Ascending aorta (tissue), 2 donors: Measurements from ENCODE around the gene NDUFB10. TPM values are rescaled to one million over a fixed set of nuclear protein-coding genes. Genes with fewer than 3 reads are reported as not detected.
"Not testable (repeated sequence)": the region's sequence is repeated elsewhere in the genome, so short reads cannot be mapped to it uniquely, and the experiment has no call there.

ENCODE experiments used
- DNase-seq, 2 donors: peaks; one replicate each; pipeline ENCODE4 v3.0.0-alpha.2; 2019; ENCODE audit warnings: low spot score in 2 of 2
- H3K27ac ChIP-seq, 2 donors: fragments of 200-600 bp; sonication (generic); one replicate each; pipeline ENCODE4 v1.5.1; 2016 to 2017; ENCODE audit warnings: mild to moderate bottlenecking in 1 of 2
- H3K27me3 ChIP-seq: fragments of 200-600 bp; sonication (generic); one replicate; pipeline ENCODE4 v1.5.1; 2017
- H3K36me3 ChIP-seq, 2 donors: fragments of 200-600 bp; sonication (generic); one replicate each; pipeline ENCODE4 v1.5.1; 2016
- H3K4me1 ChIP-seq, 2 donors: fragments of 200-600 bp; sonication (generic); one replicate each; pipeline ENCODE4 v1.5.1; 2016 to 2017; ENCODE audit warnings: mild to moderate bottlenecking in 1 of 2
- H3K4me3 ChIP-seq, 2 donors: fragments of 200-600 bp; sonication (generic); one replicate each; pipeline ENCODE4 v1.5.1; 2016 to 2017; ENCODE audit warnings: mild to moderate bottlenecking in 1 of 2
- H3K9me3 ChIP-seq, 2 donors: fragments of 200-600 bp; sonication (generic); one replicate each; pipeline ENCODE4 v1.5.1; 2016
- intact Hi-C: fragments of 100-400 bp; cut with DNase I; formaldehyde crosslinking; loops from one replicate; pipeline ENCODE4 v1.15.1; 2023
- total RNA-seq: library from RNA; depleted of rRNA; stranded (reverse); fragments of >200 nt; gene quantifications from one replicate; pipeline ENCODE4 v1.1.0, GENCODE V29; 2016
- TF ChIP-seq, protein P1 (sequence below), 3 experiments: fragments of 200-600 bp in 2 of 3; fragments of 450-650 bp in 1 of 3; sonication (generic) in 2 of 3; IDR thresholded peaks; one replicate each; pipeline ENCODE4 v1.5.1; 2016 to 2019; ENCODE audit warnings: antibody characterized with exemption in 3 of 3, mild to moderate bottlenecking in 1 of 3, moderate library complexity in 1 of 3

NDUFB10 gene
- total RNA-seq, 1 donor from 2014 or later: 68.2 TPM

- H3K27me3 ChIP-seq: no peaks in the 10 kb centered on the region
- no peaks in the 10 kb centered on the region for H3K9me3 ChIP-seq
- TF ChIP-seq, protein P1, sequence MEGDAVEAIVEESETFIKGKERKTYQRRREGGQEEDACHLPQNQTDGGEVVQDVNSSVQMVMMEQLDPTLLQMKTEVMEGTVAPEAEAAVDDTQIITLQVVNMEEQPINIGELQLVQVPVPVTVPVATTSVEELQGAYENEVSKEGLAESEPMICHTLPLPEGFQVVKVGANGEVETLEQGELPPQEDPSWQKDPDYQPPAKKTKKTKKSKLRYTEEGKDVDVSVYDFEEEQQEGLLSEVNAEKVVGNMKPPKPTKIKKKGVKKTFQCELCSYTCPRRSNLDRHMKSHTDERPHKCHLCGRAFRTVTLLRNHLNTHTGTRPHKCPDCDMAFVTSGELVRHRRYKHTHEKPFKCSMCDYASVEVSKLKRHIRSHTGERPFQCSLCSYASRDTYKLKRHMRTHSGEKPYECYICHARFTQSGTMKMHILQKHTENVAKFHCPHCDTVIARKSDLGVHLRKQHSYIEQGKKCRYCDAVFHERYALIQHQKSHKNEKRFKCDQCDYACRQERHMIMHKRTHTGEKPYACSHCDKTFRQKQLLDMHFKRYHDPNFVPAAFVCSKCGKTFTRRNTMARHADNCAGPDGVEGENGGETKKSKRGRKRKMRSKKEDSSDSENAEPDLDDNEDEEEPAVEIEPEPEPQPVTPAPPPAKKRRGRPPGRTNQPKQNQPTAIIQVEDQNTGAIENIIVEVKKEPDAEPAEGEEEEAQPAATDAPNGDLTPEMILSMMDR (IDR thresholded peaks at IDR 0.05): no peak
- H3K4me1 ChIP-seq: no peaks in the 10 kb centered on the region
- intact Hi-C loops: no loop called here
- DNase-seq: no peak
- H3K4me3 ChIP-seq: no peak overlapping the region
- no peaks in the 10 kb centered on the region for H3K36me3 ChIP-seq
- no peak overlapping the region for H3K27ac ChIP-seq
Observed at GRCh38 chr16:1953734-1954133, 5.6 kb upstream of the NDUFB10 start.

DNA sequence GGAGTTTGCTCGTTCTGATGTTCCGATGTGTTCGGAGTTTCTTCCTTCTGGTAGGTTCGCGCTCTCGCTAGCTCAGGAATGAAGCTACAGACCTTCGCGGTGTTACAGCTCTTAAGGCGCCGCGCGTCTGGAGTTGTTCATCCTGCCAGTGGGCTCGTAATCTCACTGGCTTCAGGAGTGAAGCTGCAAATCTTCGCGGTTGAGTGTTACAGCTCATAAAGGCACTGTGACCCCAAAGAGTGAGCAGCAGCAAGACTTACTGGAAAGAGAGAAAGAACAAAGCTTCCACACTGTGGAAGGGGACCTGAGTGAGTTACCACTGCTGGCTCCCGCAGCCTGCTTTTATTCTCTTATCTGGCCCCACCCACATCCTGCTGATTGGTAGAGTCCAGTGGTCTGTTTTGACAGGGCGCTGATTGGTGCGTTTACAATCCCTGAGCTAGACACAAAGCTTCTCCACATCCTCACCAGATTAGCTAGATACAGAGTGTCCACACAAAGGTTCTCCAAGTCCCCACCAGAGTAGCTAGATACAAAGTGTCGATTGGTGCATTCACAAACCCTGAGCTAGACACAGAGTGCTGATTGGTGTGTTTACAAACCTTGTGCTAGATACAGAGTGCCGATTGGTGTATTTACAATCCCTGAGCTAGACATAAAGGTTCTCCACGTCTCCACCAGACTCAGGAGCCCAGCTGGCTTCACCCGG lies 1.8 kb upstream of the NDUFB10 start:
- DNase-seq, H3K27ac ChIP-seq, H3K27me3 ChIP-seq, H3K9me3 ChIP-seq, H3K4me3 ChIP-seq: not testable (repeated sequence)
- Histone ChIP-seq H3K4me1 (peaks cover 3 to 16% of the 10 kb centered on the region in 2 donors), H3K36me3 (peaks cover 14 to 15% of the 10 kb centered on the region in 2 donors)
- intact Hi-C loops: loop anchor here (2.0 kb wide), 1 partner anchor 15 kb away; the partner anchor contains the start of gene MSRB1

DNA sequence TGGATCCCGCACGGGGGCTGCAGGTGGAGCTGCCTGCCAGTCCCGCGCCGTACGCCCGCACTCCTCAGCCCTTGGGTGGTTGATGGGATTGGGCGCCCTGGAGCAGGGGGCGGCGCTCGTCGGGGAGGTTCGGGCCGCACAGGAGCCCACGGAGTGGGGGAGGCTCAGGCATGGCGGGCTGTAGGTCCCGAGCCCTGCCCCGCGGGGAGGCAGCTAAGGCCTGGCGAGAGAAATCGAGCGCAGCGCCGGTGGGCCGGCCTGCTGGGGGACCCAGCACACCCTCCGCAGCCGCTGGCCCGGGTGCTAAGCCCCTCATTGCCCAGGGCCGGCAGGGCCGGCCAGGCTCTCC lies 1.2 kb upstream of the NDUFB10 start:
- not testable (repeated sequence) for H3K9me3 ChIP-seq, H3K27ac ChIP-seq, H3K4me3 ChIP-seq, DNase-seq, H3K27me3 ChIP-seq
- intact Hi-C loops: loop anchor here (2.0 kb wide), 1 partner anchor 15 kb away; the partner anchor contains the start of gene MSRB1
- Histone ChIP-seq H3K36me3 (peaks cover 20 to 21% of the 10 kb centered on the region in 2 donors), H3K4me1 (peaks cover 3 to 16% of the 10 kb centered on the region in 2 donors)

- Histone ChIP-seq H3K36me3 (peaks cover 24 to 26% of the 10 kb centered on the region in 2 donors), H3K4me1 (peaks cover 3 to 16% of the 10 kb centered on the region in 2 donors), H3K27ac (peak overlapping the region; percentile 74 to 80), H3K4me3 (peak overlapping the region; percentile 86 to 90), H3K9me3 (no peaks in the 10 kb centered on the region), H3K27me3 (no peaks in the 10 kb centered on the region)
- no peak for DNase-seq
- intact Hi-C loops: loop anchor here (1.0 to 2.0 kb wide), 2 partner anchors 16 to 197 kb away; partner anchors contain the start of genes MSRB1 and TRAF7
- TF ChIP-seq, protein P1 (IDR thresholded peaks at IDR 0.05): no peak
Observed at GRCh38 chr16:1958715-1959268, 546 bp upstream of the NDUFB10 start.

GRCh38 chr16:1960665-1961630 lies 1.6 kb downstream of the NDUFB10 start:
- Histone ChIP-seq H3K4me3 (peak overlapping the region; percentile 86 to 90), H3K36me3 (peaks cover 24 to 29% of the 10 kb centered on the region in 2 donors), H3K27ac (no peak overlapping the region), H3K27me3 (no peaks in the 10 kb centered on the region), H3K4me1 (peaks cover 3 to 26% of the 10 kb centered on the region in 2 donors), H3K9me3 (no peaks in the 10 kb centered on the region)
- no peak for DNase-seq
- TF ChIP-seq, protein P1 (IDR thresholded peaks at IDR 0.05): no peak
- intact Hi-C loops: loop anchor here (10.0 kb wide), 1 partner anchor 554 kb away; the partner anchor contains the start of gene ATP6V0C

DNA sequence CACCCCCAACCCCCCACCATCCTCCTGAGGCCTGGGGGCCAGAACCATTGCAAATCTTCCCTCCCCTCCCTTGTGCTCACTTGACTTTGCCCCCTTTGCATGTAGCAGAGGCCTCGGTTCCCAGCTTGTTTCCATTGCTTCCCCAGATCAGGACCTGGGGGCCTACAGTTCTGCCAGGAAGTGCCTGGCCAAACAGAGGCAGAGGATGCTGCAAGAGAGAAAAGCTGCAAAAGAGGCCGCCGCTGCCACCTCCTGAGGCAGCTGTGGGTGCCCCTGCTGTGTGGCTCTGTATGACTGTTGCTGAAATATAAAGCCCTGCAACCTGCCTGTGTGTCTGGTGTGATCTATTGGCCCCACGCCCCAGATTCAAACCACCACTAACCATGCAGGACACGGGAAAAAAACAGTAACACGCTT lies 2.3 kb downstream of the NDUFB10 start:
- no peaks in the 10 kb centered on the region for H3K27me3 ChIP-seq
- H3K36me3 ChIP-seq: peaks cover 24 to 29% of the 10 kb centered on the region in 2 donors
- H3K4me3 ChIP-seq: no peak overlapping the region
- H3K27ac ChIP-seq: no peak overlapping the region
- peaks cover 3 to 26% of the 10 kb centered on the region in 2 donors for H3K4me1 ChIP-seq
- no peak for DNase-seq
- TF ChIP-seq, protein P1 (IDR thresholded peaks at IDR 0.05): no peak
- no peaks in the 10 kb centered on the region for H3K9me3 ChIP-seq
- intact Hi-C loops: loop anchor here (10.0 kb wide), 1 partner anchor 553 kb away; the partner anchor contains the start of gene ATP6V0C

DNA sequence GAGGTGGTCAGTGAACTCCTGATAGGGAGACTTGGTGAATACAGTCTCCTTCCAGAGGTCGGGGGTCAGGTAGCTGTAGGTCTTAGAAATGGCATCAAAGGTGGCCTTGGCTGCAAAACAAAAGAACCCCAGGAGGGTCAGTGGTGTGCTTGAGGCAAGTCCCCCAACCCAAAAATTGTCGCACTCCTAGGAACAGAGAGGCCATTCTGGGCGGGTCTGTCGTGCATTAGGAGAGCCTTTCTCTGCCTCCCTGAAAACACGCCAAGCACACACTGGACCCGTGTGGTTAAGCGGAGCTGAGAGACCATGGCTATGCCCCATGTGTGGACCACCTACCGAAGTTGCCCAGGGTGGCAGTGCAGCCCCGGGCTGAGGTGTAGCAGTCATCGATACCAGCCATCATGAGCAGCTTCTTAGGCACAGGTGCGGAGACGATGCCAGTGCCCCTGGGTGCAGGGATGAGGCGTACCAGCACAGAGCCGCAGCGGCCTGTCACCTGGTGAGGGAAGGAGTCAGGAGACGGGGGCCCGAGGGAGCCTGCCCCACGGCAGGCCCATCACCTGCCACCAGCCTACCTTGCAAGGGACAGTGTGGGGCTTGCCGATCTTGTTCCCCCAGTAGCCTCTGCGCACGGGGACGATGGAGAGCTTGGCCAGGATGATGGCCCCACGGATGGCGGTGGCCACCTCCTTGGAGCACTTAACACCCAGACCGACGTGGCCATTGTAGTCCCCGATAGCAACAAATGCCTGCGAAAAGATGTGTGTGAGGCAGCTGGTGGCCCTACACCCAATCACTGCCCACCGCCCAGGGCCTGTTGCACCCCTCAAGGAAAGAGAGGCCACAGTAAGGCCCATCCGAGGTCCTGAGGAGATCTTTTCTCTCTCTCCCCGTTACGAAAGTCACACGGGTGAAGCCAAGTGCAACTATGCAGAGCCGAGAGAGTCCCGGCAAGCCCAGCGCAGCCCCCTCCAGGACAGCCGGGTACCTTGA lies 3.1 kb downstream of the NDUFB10 start:
- not testable (repeated sequence) for H3K27me3 ChIP-seq, H3K9me3 ChIP-seq, H3K4me3 ChIP-seq, DNase-seq, H3K27ac ChIP-seq
- intact Hi-C loops: loop anchor here (10.0 kb wide), 1 partner anchor 552 kb away; the partner anchor contains the start of gene ATP6V0C
- Histone ChIP-seq H3K36me3 (peaks cover 24 to 29% of the 10 kb centered on the region in 2 donors), H3K4me1 (peaks cover 3 to 26% of the 10 kb centered on the region in 2 donors)
